GM13976 (cell line): Measurements from ENCODE around the gene IL6ST.
A peak's percentile ranks its signal among the peaks of the same experiment; 100 is the strongest.
"Not testable (repeated sequence)": the region's sequence is repeated elsewhere in the genome, so short reads cannot be mapped to it uniquely, and the experiment has no call there.

ENCODE experiments used
- DNase-seq: peaks from one replicate; pipeline ENCODE4 v3.0.0; 2012; ENCODE audit warnings: low spot score
- CTCF ChIP-seq: IDR thresholded peaks from 2 replicates; pipeline ENCODE4 v1.5.1; 2012; ENCODE audit warnings: borderline replicate concordance, mild to moderate bottlenecking; ENCODE audit not compliant: insufficient read depth; ENCODE audit errors: extremely low read depth, missing control alignments, control extremely low read depth
- in situ Hi-C: fragments of 300-500 bp; cut with MboI; formaldehyde crosslinking; loops from one replicate; pipeline ENCODE4 v1.12.0; 2022; ENCODE audit warnings: low sequenced_read_pairs, mixed read lengths, inconsistent platforms; ENCODE audit not compliant: unreplicated experiment

Gene IL6ST

GRCh38 chr5:56003679-56004078, 8.9 kb upstream of the IL6ST start:
- no peak for TF ChIP-seq CTCF
- DNase-seq = no peak
- in situ Hi-C loops = no loop called here

GRCh38 chr5:56003179-56003578, 8.4 kb upstream of the IL6ST start:
- no peak for TF ChIP-seq CTCF
- no peak for DNase-seq
- in situ Hi-C loops = no loop called here

GRCh38 chr5:56002303-56002702, 7.5 kb upstream of the IL6ST start:
- no peak for DNase-seq
- in situ Hi-C loops = no loop called here
- TF ChIP-seq CTCF = no peak

- DNase-seq, in situ Hi-C loops: not testable (repeated sequence)
These were observed 5.5 kb upstream of the IL6ST start for GRCh38 chr5:56000221-56000620.

GRCh38 chr5:55998966-55999365, 4.2 kb upstream of the IL6ST start:
- in situ Hi-C loops = loop anchor here (10.0 kb wide), 1 partner anchor 196 kb away; no protein-coding TSS in a partner anchor
- TF ChIP-seq CTCF = no peak
- DNase-seq = no peak

- DNase-seq = no peak
- no peak for TF ChIP-seq CTCF
- in situ Hi-C loops = loop anchor here (10.0 kb wide), 1 partner anchor 197 kb away; no protein-coding TSS in a partner anchor
These were observed 3.1 kb upstream of the IL6ST start for GRCh38 chr5:55997742-55998351.

- in situ Hi-C loops = loop anchor here (10.0 kb wide), 1 partner anchor 200 kb away; no protein-coding TSS in a partner anchor
- no peak for TF ChIP-seq CTCF
- DNase-seq = peak; percentile 98
These were observed 493 bp upstream of the IL6ST start for GRCh38 chr5:55994998-55995914.
